GM23338 (cell line): ENCODE results near the gene NTRK3. TPM values are rescaled to one million over a fixed set of nuclear protein-coding genes. Genes with fewer than 3 reads are reported as not detected.
A peak's percentile ranks its signal among the peaks of the same experiment; 100 is the strongest.

Experiments
- ATAC-seq: fragments of 200-7000 bp; cut with Tn5 transposase; 3 replicates; pipeline ENCODE4 v1.9.1; 2020
- DNase-seq: peaks from one replicate; pipeline ENCODE4 v3.0.0-alpha.2; 2015; ENCODE audit warnings: low spot score
- H2AFZ ChIP-seq: fragments of 200-600 bp; sonication (generic); 2 replicates; pipeline ENCODE4 v1.8.0; 2016; ENCODE audit warnings: antibody characterized with exemption, mild to moderate bottlenecking, moderate library complexity
- H3F3A ChIP-seq: fragments of 200-600 bp; sonication (generic); replicated peaks from 2 replicates; pipeline ENCODE4 v1.8.0; 2017; ENCODE audit warnings: antibody characterized with exemption, mixed run types, low read depth
- H3K27ac ChIP-seq: fragments of 200-600 bp; sonication (generic); 2 replicates; pipeline ENCODE4 v1.6.1; 2016; ENCODE audit warnings: low read depth
- H3K27me3 ChIP-seq: fragments of 200-600 bp; sonication (generic); 2 replicates; pipeline ENCODE4 v1.8.0; 2016; ENCODE audit warnings: mild to moderate bottlenecking, mixed run types, moderate library complexity; ENCODE audit not compliant: insufficient read depth
- H3K36me3 ChIP-seq: fragments of 200-600 bp; sonication (generic); 2 replicates; pipeline ENCODE4 v1.8.0; 2016; ENCODE audit warnings: mild to moderate bottlenecking; ENCODE audit not compliant: insufficient read depth
- H3K4me1 ChIP-seq: fragments of 200-600 bp; sonication (generic); 2 replicates; pipeline ENCODE4 v1.8.0; 2016; ENCODE audit warnings: mild to moderate bottlenecking, moderate library complexity; ENCODE audit not compliant: insufficient read depth
- H3K4me2 ChIP-seq: fragments of 200-600 bp; sonication (generic); 2 replicates; pipeline ENCODE4 v1.7.1; 2017; ENCODE audit warnings: mixed run types
- H3K4me3 ChIP-seq: fragments of 200-600 bp; sonication (generic); 2 replicates; pipeline ENCODE4 v1.6.1; 2016; ENCODE audit warnings: mixed run types
- H3K79me2 ChIP-seq: fragments of 200-600 bp; sonication (generic); replicated peaks from 2 replicates; pipeline ENCODE4 v1.8.0; 2017; ENCODE audit warnings: mild to moderate bottlenecking; ENCODE audit not compliant: insufficient read depth
- H3K9me2 ChIP-seq: fragments of 200-600 bp; sonication (generic); 2 replicates; pipeline ENCODE4 v1.8.0; 2017; ENCODE audit not compliant: insufficient read depth
- H4K20me1 ChIP-seq: fragments of 200-600 bp; sonication (generic); replicated peaks from 2 replicates; pipeline ENCODE4 v1.8.0; 2017; ENCODE audit warnings: mild to moderate bottlenecking; ENCODE audit not compliant: insufficient read depth
- H3K27ac Mint-ChIP-seq: 2 replicates; pipeline ENCODE4 v1.8.0; 2020; ENCODE audit warnings: inconsistent platforms, mild to moderate bottlenecking, moderate library complexity, mixed read lengths
- H3K27me3 Mint-ChIP-seq: 3 replicates; pipeline ENCODE4 v1.8.0; 2022; ENCODE audit warnings: low read depth, mild to moderate bottlenecking, moderate library complexity, mixed read lengths, inconsistent platforms; ENCODE audit not compliant: insufficient read depth, poor library complexity
- H3K36me3 Mint-ChIP-seq: 3 replicates; pipeline ENCODE4 v1.8.0; 2021; ENCODE audit warnings: low read depth, mild to moderate bottlenecking, inconsistent platforms, moderate library complexity, mixed read lengths
- H3K4me1 Mint-ChIP-seq: 3 replicates; pipeline ENCODE4 v1.8.0; 2020; ENCODE audit warnings: mild to moderate bottlenecking, inconsistent platforms, mixed read lengths
- H3K4me3 Mint-ChIP-seq: 3 replicates; pipeline ENCODE4 v1.8.0; 2021; ENCODE audit warnings: moderate library complexity, mild to moderate bottlenecking, inconsistent platforms, mixed read lengths
- H3K9me3 Mint-ChIP-seq: 3 replicates; pipeline ENCODE4 v1.8.0; 2020; ENCODE audit warnings: moderate library complexity, mild to moderate bottlenecking, inconsistent platforms, mixed read lengths
- CREB1 ChIP-seq: fragments of 250-450 bp; sonication (Bioruptor Pico); IDR thresholded peaks from 2 replicates; pipeline ENCODE4 v1.5.0; 2020; ENCODE audit warnings: low read depth, mild to moderate bottlenecking, moderate library complexity
- CTCF ChIP-seq, 2 experiments: fragments of 200-600 bp in 1 of 2; sonication (generic) in 1 of 2; conservative IDR thresholded peaks; 2 replicates each; pipeline versions ENCODE4 v1.5.1 to v1.6.1; 2016 to 2017; ENCODE audit warnings: antibody characterized with exemption in 2 of 2, low read depth in 2 of 2, mild to moderate bottlenecking in 2 of 2, moderate library complexity in 1 of 2
- EZH2 ChIP-seq: fragments of 200-600 bp; sonication (generic); IDR thresholded peaks from one replicate; pipeline ENCODE4 v1.8.0; 2017; ENCODE audit warnings: antibody characterized with exemption, mild to moderate bottlenecking, low read depth; ENCODE audit not compliant: unreplicated experiment
- NANOG ChIP-seq: IDR thresholded peaks from 2 replicates; pipeline ENCODE4 v1.6.1; 2016; ENCODE audit warnings: antibody characterized with exemption, borderline replicate concordance
- POLR2AphosphoS5 ChIP-seq: IDR thresholded peaks from 2 replicates; pipeline ENCODE4 v1.6.1; 2016; ENCODE audit warnings: antibody characterized with exemption, low read depth
- ZNF114 ChIP-seq: fragments of 250-450 bp; sonication (Bioruptor Pico); IDR thresholded peaks from 2 replicates; pipeline ENCODE4 v1.5.0; 2020; ENCODE audit warnings: mild to moderate bottlenecking, moderate library complexity
- polyA plus RNA-seq: library from polyadenylated mRNA; unstranded; fragments of >200 nt; fragmentation: Nextera tagmentation; extraction: Ambion mirVana; gene quantifications from 2 replicates; pipeline ENCODE4 v1.2.1, GENCODE V29; 2016
- total RNA-seq: library from RNA; depleted of rRNA; stranded (reverse); fragments of >200 nt; shearing (Covaris generic); gene quantifications from 2 replicates; pipeline ENCODE4 v1.2.3, GENCODE V29; 2014
- TF ChIP-seq, protein P1 (sequence below): IDR thresholded peaks from 2 replicates; pipeline ENCODE4 v1.6.1; 2016; ENCODE audit warnings: antibody characterized with exemption

NTRK3 gene
- total and polyA plus RNA-seq, 2 experiments from 2014 or later: 3.1 to 5.3 TPM

GRCh38 chr15:88258093-88258641, 1.6 kb upstream of the NTRK3 start (continued):
- TF ChIP-seq CTCF (conservative IDR thresholded peaks at IDR 0.05; ENCODE audit: low read depth in 2 of 2) (peak; percentile 78 to 85), NANOG (no peak), POLR2AphosphoS5 (peak; percentile 50), ZNF114 (peak; percentile 86; the same call in 1 of the 2 replicates), CREB1 (CRISPR knock-in tag) (peak; percentile 43; the same call in 1 of the 2 replicates)
- TF ChIP-seq, protein P1, sequence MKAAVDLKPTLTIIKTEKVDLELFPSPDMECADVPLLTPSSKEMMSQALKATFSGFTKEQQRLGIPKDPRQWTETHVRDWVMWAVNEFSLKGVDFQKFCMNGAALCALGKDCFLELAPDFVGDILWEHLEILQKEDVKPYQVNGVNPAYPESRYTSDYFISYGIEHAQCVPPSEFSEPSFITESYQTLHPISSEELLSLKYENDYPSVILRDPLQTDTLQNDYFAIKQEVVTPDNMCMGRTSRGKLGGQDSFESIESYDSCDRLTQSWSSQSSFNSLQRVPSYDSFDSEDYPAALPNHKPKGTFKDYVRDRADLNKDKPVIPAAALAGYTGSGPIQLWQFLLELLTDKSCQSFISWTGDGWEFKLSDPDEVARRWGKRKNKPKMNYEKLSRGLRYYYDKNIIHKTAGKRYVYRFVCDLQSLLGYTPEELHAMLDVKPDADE: no peak

DNA sequence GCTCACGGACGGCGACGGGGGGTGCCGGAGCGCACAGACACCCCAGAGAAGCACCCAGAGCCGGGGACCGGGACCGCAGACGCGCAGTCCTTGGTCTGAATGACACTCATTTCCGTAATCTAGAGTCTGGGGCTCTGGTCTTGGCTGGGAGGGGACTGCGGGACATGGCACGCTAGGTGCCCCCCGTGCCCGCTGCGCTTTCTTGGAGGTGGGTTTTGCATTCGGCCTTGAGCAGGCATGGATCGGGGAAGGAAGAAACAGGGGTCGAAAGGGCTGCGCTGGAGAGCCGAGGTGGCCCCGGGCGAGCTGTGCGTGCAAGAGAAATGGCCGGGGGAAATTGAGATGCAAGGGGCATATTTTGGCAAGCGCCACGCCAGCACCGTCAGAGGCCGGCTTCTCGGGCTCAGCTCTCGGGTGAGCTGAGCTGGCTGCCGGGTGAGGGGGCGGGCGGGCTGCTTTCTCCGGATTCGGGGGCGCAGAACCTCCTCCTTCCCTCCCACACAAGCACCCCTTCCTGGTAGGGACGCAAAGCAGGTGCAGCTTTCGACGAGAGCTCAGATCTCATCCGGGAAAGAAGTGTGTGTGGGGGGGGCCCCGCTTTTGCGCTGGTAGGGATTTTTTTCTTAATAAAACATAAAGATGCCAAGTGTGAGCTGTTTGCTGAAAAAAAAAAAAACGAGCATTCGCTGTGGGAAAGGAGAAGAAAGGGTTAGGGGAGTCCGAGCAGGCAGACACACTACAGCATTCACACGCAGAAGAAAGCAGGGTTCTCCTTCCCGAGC, 963 bp upstream of the NTRK3 start:
- H3K27me3 ChIP-seq: peaks cover 49% of the 10 kb centered on the region
- H3K4me3 Mint-ChIP-seq: peak overlapping the region; percentile 100
- peak overlapping the region; percentile 99 for H3K4me2 ChIP-seq
- H2AFZ ChIP-seq: peak overlapping the region; percentile 97
- no peaks in the 10 kb centered on the region; the same call in 2 of the 3 replicates for H3K9me3 Mint-ChIP-seq
- TF ChIP-seq ZNF114 (no peak), EZH2 (peak; percentile 39)
- no peaks in the 10 kb centered on the region; the same call in 1 of the 2 replicates for H4K20me1 ChIP-seq
- peak overlapping the region; percentile 88 for H3K27ac Mint-ChIP-seq
- ATAC-seq (peak; percentile 15), DNase-seq (peak; percentile 45)
- peaks cover 3% of the 10 kb centered on the region; the same call in 1 of the 3 replicates for H3K36me3 Mint-ChIP-seq
- H3K79me2 ChIP-seq: no peaks in the 10 kb centered on the region
- H3K4me1 ChIP-seq: peaks cover 10% of the 10 kb centered on the region; the same call in 1 of the 2 replicates
- H3K4me1 Mint-ChIP-seq: peaks cover 16% of the 10 kb centered on the region; the same call in 2 of the 3 replicates
- H3F3A ChIP-seq: no peaks in the 10 kb centered on the region
- H3K36me3 ChIP-seq: no peaks in the 10 kb centered on the region
- H3K27me3 Mint-ChIP-seq: peaks cover 42% of the 10 kb centered on the region
- H3K4me3 ChIP-seq: peak overlapping the region; percentile 98
- H3K27ac ChIP-seq: peak overlapping the region; percentile 15; the same call in 1 of the 2 replicates
- peaks cover 6% of the 10 kb centered on the region; the same call in 1 of the 2 replicates for H3K9me2 ChIP-seq
